Measurements from ENCODE around the gene SHANK1. TPM values are rescaled to one million over a fixed set of nuclear protein-coding genes. Genes with fewer than 3 reads are reported as not detected.

The SHANK1 gene
- total RNA-seq, 4 donors from 2014 or later: 0.06 TPM; not detected in 3

Other genes with a start within 250 kb of the SHANK1 start
- gene EMC10, start 243.3 kb downstream of the SHANK1 start, total RNA-seq: 10 to 100 TPM; 50.2 to 76.1 (median 59.7) TPM
- gene GARIN5A, start 243.0 kb downstream of the SHANK1 start, total RNA-seq: 1 to 10 TPM in 3 of 4 donors, under 1 TPM in 1; 0.53 to 2.0 (median 1.5) TPM
- 10 to 100 TPM; 26.3 to 45.1 (median 34.9) TPM for gene JOSD2, start 208.6 kb downstream of the SHANK1 start, total RNA-seq
- gene ASPDH, start 205.9 kb downstream of the SHANK1 start, total RNA-seq: not detected
- 1 to 10 TPM in 1 of 4 donors, under 1 TPM in 3; 0.18 to 1.5 (median 0.44) TPM for gene LRRC4B, start 151.4 kb downstream of the SHANK1 start, total RNA-seq
- gene SYT3, start 79.9 kb downstream of the SHANK1 start, total RNA-seq: 1 to 10 TPM in 1 of 4 donors, under 1 TPM in 1, not detected in 2; 0.53 to 2.2 TPM
- gene C19orf81, start 70.4 kb downstream of the SHANK1 start, total RNA-seq: not detected
- gene CLEC11A, start 3.6 kb upstream of the SHANK1 start, total RNA-seq: 10 to 100 TPM in 1 of 4 donors, 1 to 10 TPM in 2, under 1 TPM in 1; 0.80 to 11.1 (median 3.9) TPM
- gene GPR32, start 50.7 kb upstream of the SHANK1 start, total RNA-seq: not detected
- gene ACP4, start 70.6 kb upstream of the SHANK1 start, total RNA-seq: not detected
- not detected for gene KLK1, start 104.0 kb upstream of the SHANK1 start, total RNA-seq
- gene KLK15, start 113.8 kb upstream of the SHANK1 start, total RNA-seq: not detected
- not detected for gene KLK3, start 135.1 kb upstream of the SHANK1 start, total RNA-seq
- not detected for gene KLK2, start 153.6 kb upstream of the SHANK1 start, total RNA-seq
- not detected for gene KLK4, start 191.6 kb upstream of the SHANK1 start, total RNA-seq
- 10 to 100 TPM in 3 of 4 donors, 1 to 10 TPM in 1; 5.9 to 84.7 (median 49.9) TPM for gene KLK5, start 233.2 kb upstream of the SHANK1 start, total RNA-seq
- gene KLK6, start 249.8 kb upstream of the SHANK1 start, total RNA-seq: 100 to 1,000 TPM in 2 of 4 donors, 10 to 100 TPM in 1, 1 to 10 TPM in 1; 6.1 to 160 (median 102) TPM